AG09309 (cell line): ENCODE results near the gene PAK2.

Experiments used
- DNase-seq: peaks from one replicate; pipeline ENCODE4 v3.0.0-alpha.2; 2010; ENCODE audit warnings: low read depth
- H3K4me3 ChIP-seq: 2 replicates; pipeline ENCODE4 v1.5.1; 2011; ENCODE audit warnings: mild to moderate bottlenecking, low read depth, low read length, moderate library complexity; ENCODE audit not compliant: control insufficient read depth
- CTCF ChIP-seq: IDR thresholded peaks from 2 replicates; pipeline ENCODE4 v1.5.1; 2011; ENCODE audit warnings: mild to moderate bottlenecking, low read depth, low read length, inconsistent platforms; ENCODE audit not compliant: insufficient read depth, control insufficient read depth; ENCODE audit errors: missing control alignments

Gene PAK2

GRCh38 chr3:196794467-196794866, 54.8 kb downstream of the PAK2 start:
- H3K4me3 ChIP-seq, result no peak overlapping the region
- no peak for DNase-seq
- no peak for TF ChIP-seq CTCF

- TF ChIP-seq CTCF, result no peak
Observed at GRCh38 chr3:196796317-196796716, 56.7 kb downstream of the PAK2 start.

GRCh38 chr3:196800742-196801434, 61.2 kb downstream of the PAK2 start:
- H3K4me3 ChIP-seq, result no peak overlapping the region
- TF ChIP-seq CTCF, result no peak
- DNase-seq, result no peak

More at GRCh38 chr3:196796317-196796716, 56.7 kb downstream of the PAK2 start:
- no peak overlapping the region for H3K4me3 ChIP-seq
- no peak for DNase-seq

GRCh38 chr3:196803891-196804468, 64.3 kb downstream of the PAK2 start:
- no peak overlapping the region for H3K4me3 ChIP-seq
- TF ChIP-seq CTCF, result no peak

GRCh38 chr3:196804773-196805172, 65.1 kb downstream of the PAK2 start:
- no peak for TF ChIP-seq CTCF
- DNase-seq, result no peak
- H3K4me3 ChIP-seq, result no peak overlapping the region

More at GRCh38 chr3:196803891-196804468, 64.3 kb downstream of the PAK2 start:
- DNase-seq, result no peak

- H3K4me3 ChIP-seq, result no peak overlapping the region
- TF ChIP-seq CTCF, result no peak
- DNase-seq, result no peak
Observed at GRCh38 chr3:196810963-196811581, 71.4 kb downstream of the PAK2 start.
